ENCODE data around the gene CERS6. TPM values are rescaled to one million over a fixed set of nuclear protein-coding genes. Genes with fewer than 3 reads are reported as not detected.

Gene CERS6
- total RNA-seq, 1 donor from 2014 or later: 66.5 TPM

- no peak overlapping the region for H3K4me3 Mint-ChIP-seq
- peaks cover 1% of the 10 kb centered on the region for H3K36me3 Mint-ChIP-seq
- H3K27me3 Mint-ChIP-seq (ENCODE audit: low read depth): no peaks in the 10 kb centered on the region
- H3K4me1 Mint-ChIP-seq: peaks cover 19% of the 10 kb centered on the region
- H3K27ac Mint-ChIP-seq: no peak overlapping the region
- TF ChIP-seq CTCF (IDR thresholded peaks at IDR 0.05; ENCODE audit: unreplicated experiment): no peak
- DNase-seq (ENCODE audit: low spot score in 2 of 2, unreplicated experiment in 2 of 2): no peak
- peaks cover 15% of the 10 kb centered on the region for H3K9me3 Mint-ChIP-seq
Measured at GRCh38 chr2:168424971-168425370, 31.1 kb upstream of the CERS6 start.

- Mint-ChIP-seq H3K27ac (no peak overlapping the region), H3K27me3 (ENCODE audit: low read depth) (no peaks in the 10 kb centered on the region), H3K4me1 (peaks cover 36% of the 10 kb centered on the region)
Measured at GRCh38 chr2:168426861-168427260, 29.2 kb upstream of the CERS6 start.

GRCh38 chr2:168427451-168427850 lies 28.6 kb upstream of the CERS6 start:
- no peak overlapping the region for H3K27ac Mint-ChIP-seq
- H3K4me1 Mint-ChIP-seq: peaks cover 40% of the 10 kb centered on the region
- H3K9me3 Mint-ChIP-seq: peaks cover 4% of the 10 kb centered on the region
- H3K4me3 Mint-ChIP-seq: no peak overlapping the region
- no peaks in the 10 kb centered on the region for H3K36me3 Mint-ChIP-seq
- no peak for DNase-seq (ENCODE audit: low spot score in 2 of 2, unreplicated experiment in 2 of 2)
- H3K27me3 Mint-ChIP-seq (ENCODE audit: low read depth): no peaks in the 10 kb centered on the region
- TF ChIP-seq CTCF (IDR thresholded peaks at IDR 0.05; ENCODE audit: unreplicated experiment): no peak

More at GRCh38 chr2:168426861-168427260, 29.2 kb upstream of the CERS6 start:
- H3K4me3 Mint-ChIP-seq: no peak overlapping the region
- peaks cover 6% of the 10 kb centered on the region for H3K9me3 Mint-ChIP-seq
- no peak for TF ChIP-seq CTCF (IDR thresholded peaks at IDR 0.05; ENCODE audit: unreplicated experiment)
- no peaks in the 10 kb centered on the region for H3K36me3 Mint-ChIP-seq
- DNase-seq (ENCODE audit: low spot score in 2 of 2, unreplicated experiment in 2 of 2): no peak

- H3K4me3 Mint-ChIP-seq: no peak overlapping the region
- H3K9me3 Mint-ChIP-seq: peaks cover 4% of the 10 kb centered on the region
- no peak overlapping the region for H3K27ac Mint-ChIP-seq
- no peak for TF ChIP-seq CTCF (IDR thresholded peaks at IDR 0.05; ENCODE audit: unreplicated experiment)
- DNase-seq (ENCODE audit: low spot score in 2 of 2, unreplicated experiment in 2 of 2): no peak
- no peaks in the 10 kb centered on the region for H3K27me3 Mint-ChIP-seq (ENCODE audit: low read depth)
- H3K36me3 Mint-ChIP-seq: no peaks in the 10 kb centered on the region
- peaks cover 49% of the 10 kb centered on the region for H3K4me1 Mint-ChIP-seq
Measured at GRCh38 chr2:168428431-168428830, 27.6 kb upstream of the CERS6 start.

GRCh38 chr2:168429988-168430387 lies 26.1 kb upstream of the CERS6 start:
- Mint-ChIP-seq H3K36me3 (no peaks in the 10 kb centered on the region), H3K4me3 (no peak overlapping the region), H3K4me1 (peaks cover 52% of the 10 kb centered on the region), H3K27me3 (ENCODE audit: low read depth) (no peaks in the 10 kb centered on the region), H3K9me3 (peaks cover 4% of the 10 kb centered on the region), H3K27ac (no peak overlapping the region)
- no peak for DNase-seq (ENCODE audit: low spot score in 2 of 2, unreplicated experiment in 2 of 2)
- TF ChIP-seq CTCF (IDR thresholded peaks at IDR 0.05; ENCODE audit: unreplicated experiment): no peak

GRCh38 chr2:168430431-168430830 lies 25.6 kb upstream of the CERS6 start:
- H3K9me3 Mint-ChIP-seq: peaks cover 4% of the 10 kb centered on the region
- DNase-seq (ENCODE audit: low spot score in 2 of 2, unreplicated experiment in 2 of 2): no peak
- no peak overlapping the region for H3K27ac Mint-ChIP-seq
- peaks cover 53% of the 10 kb centered on the region for H3K4me1 Mint-ChIP-seq
- H3K36me3 Mint-ChIP-seq: no peaks in the 10 kb centered on the region
- no peak for TF ChIP-seq CTCF (IDR thresholded peaks at IDR 0.05; ENCODE audit: unreplicated experiment)
- H3K27me3 Mint-ChIP-seq (ENCODE audit: low read depth): no peaks in the 10 kb centered on the region
- no peak overlapping the region for H3K4me3 Mint-ChIP-seq
